GM23338 (cell line): ENCODE results near the gene MLF2. TPM values are rescaled to one million over a fixed set of nuclear protein-coding genes. Genes with fewer than 3 reads are reported as not detected.

ENCODE experiments used
- ATAC-seq: fragments of 200-7000 bp; cut with Tn5 transposase; 3 replicates; pipeline ENCODE4 v1.9.1; 2020
- DNase-seq: peaks from one replicate; pipeline ENCODE4 v3.0.0-alpha.2; 2015; ENCODE audit warnings: low spot score
- H2AFZ ChIP-seq: fragments of 200-600 bp; sonication (generic); 2 replicates; pipeline ENCODE4 v1.8.0; 2016; ENCODE audit warnings: antibody characterized with exemption, mild to moderate bottlenecking, moderate library complexity
- H3F3A ChIP-seq: fragments of 200-600 bp; sonication (generic); replicated peaks from 2 replicates; pipeline ENCODE4 v1.8.0; 2017; ENCODE audit warnings: antibody characterized with exemption, mixed run types, low read depth
- H3K27ac ChIP-seq: fragments of 200-600 bp; sonication (generic); 2 replicates; pipeline ENCODE4 v1.6.1; 2016; ENCODE audit warnings: low read depth
- H3K27me3 ChIP-seq: fragments of 200-600 bp; sonication (generic); 2 replicates; pipeline ENCODE4 v1.8.0; 2016; ENCODE audit warnings: mild to moderate bottlenecking, mixed run types, moderate library complexity; ENCODE audit not compliant: insufficient read depth
- H3K36me3 ChIP-seq: fragments of 200-600 bp; sonication (generic); 2 replicates; pipeline ENCODE4 v1.8.0; 2016; ENCODE audit warnings: mild to moderate bottlenecking; ENCODE audit not compliant: insufficient read depth
- H3K4me1 ChIP-seq: fragments of 200-600 bp; sonication (generic); 2 replicates; pipeline ENCODE4 v1.8.0; 2016; ENCODE audit warnings: mild to moderate bottlenecking, moderate library complexity; ENCODE audit not compliant: insufficient read depth
- H3K4me2 ChIP-seq: fragments of 200-600 bp; sonication (generic); 2 replicates; pipeline ENCODE4 v1.7.1; 2017; ENCODE audit warnings: mixed run types
- H3K4me3 ChIP-seq: fragments of 200-600 bp; sonication (generic); 2 replicates; pipeline ENCODE4 v1.6.1; 2016; ENCODE audit warnings: mixed run types
- H3K79me2 ChIP-seq: fragments of 200-600 bp; sonication (generic); replicated peaks from 2 replicates; pipeline ENCODE4 v1.8.0; 2017; ENCODE audit warnings: mild to moderate bottlenecking; ENCODE audit not compliant: insufficient read depth
- H3K9me2 ChIP-seq: fragments of 200-600 bp; sonication (generic); 2 replicates; pipeline ENCODE4 v1.8.0; 2017; ENCODE audit not compliant: insufficient read depth
- H4K20me1 ChIP-seq: fragments of 200-600 bp; sonication (generic); replicated peaks from 2 replicates; pipeline ENCODE4 v1.8.0; 2017; ENCODE audit warnings: mild to moderate bottlenecking; ENCODE audit not compliant: insufficient read depth
- H3K27ac Mint-ChIP-seq: 2 replicates; pipeline ENCODE4 v1.8.0; 2020; ENCODE audit warnings: inconsistent platforms, mild to moderate bottlenecking, moderate library complexity, mixed read lengths
- H3K27me3 Mint-ChIP-seq: 3 replicates; pipeline ENCODE4 v1.8.0; 2022; ENCODE audit warnings: low read depth, mild to moderate bottlenecking, moderate library complexity, mixed read lengths, inconsistent platforms; ENCODE audit not compliant: insufficient read depth, poor library complexity
- H3K36me3 Mint-ChIP-seq: 3 replicates; pipeline ENCODE4 v1.8.0; 2021; ENCODE audit warnings: low read depth, mild to moderate bottlenecking, inconsistent platforms, moderate library complexity, mixed read lengths
- H3K4me1 Mint-ChIP-seq: 3 replicates; pipeline ENCODE4 v1.8.0; 2020; ENCODE audit warnings: mild to moderate bottlenecking, inconsistent platforms, mixed read lengths
- H3K4me3 Mint-ChIP-seq: 3 replicates; pipeline ENCODE4 v1.8.0; 2021; ENCODE audit warnings: moderate library complexity, mild to moderate bottlenecking, inconsistent platforms, mixed read lengths
- H3K9me3 Mint-ChIP-seq: 3 replicates; pipeline ENCODE4 v1.8.0; 2020; ENCODE audit warnings: moderate library complexity, mild to moderate bottlenecking, inconsistent platforms, mixed read lengths
- CREB1 ChIP-seq: fragments of 250-450 bp; sonication (Bioruptor Pico); IDR thresholded peaks from 2 replicates; pipeline ENCODE4 v1.5.0; 2020; ENCODE audit warnings: low read depth, mild to moderate bottlenecking, moderate library complexity
- EZH2 ChIP-seq: fragments of 200-600 bp; sonication (generic); IDR thresholded peaks from one replicate; pipeline ENCODE4 v1.8.0; 2017; ENCODE audit warnings: antibody characterized with exemption, mild to moderate bottlenecking, low read depth; ENCODE audit not compliant: unreplicated experiment
- EZH2phosphoT487 ChIP-seq: fragments of 200-600 bp; sonication (generic); IDR thresholded peaks from one replicate; pipeline ENCODE4 v1.8.1; 2018; ENCODE audit warnings: antibody characterized with exemption; ENCODE audit not compliant: unreplicated experiment
- JUNB ChIP-seq: IDR thresholded peaks from one replicate; pipeline ENCODE4 v1.6.1; 2016; ENCODE audit warnings: antibody characterized with exemption; ENCODE audit not compliant: unreplicated experiment
- NANOG ChIP-seq: IDR thresholded peaks from 2 replicates; pipeline ENCODE4 v1.6.1; 2016; ENCODE audit warnings: antibody characterized with exemption, borderline replicate concordance
- POLR2AphosphoS5 ChIP-seq: IDR thresholded peaks from 2 replicates; pipeline ENCODE4 v1.6.1; 2016; ENCODE audit warnings: antibody characterized with exemption, low read depth
- STAT1 ChIP-seq: IDR thresholded peaks from one replicate; pipeline ENCODE4 v1.6.1; 2016; ENCODE audit warnings: antibody characterized with exemption; ENCODE audit not compliant: unreplicated experiment
- ZNF114 ChIP-seq: fragments of 250-450 bp; sonication (Bioruptor Pico); IDR thresholded peaks from 2 replicates; pipeline ENCODE4 v1.5.0; 2020; ENCODE audit warnings: mild to moderate bottlenecking, moderate library complexity
- ZNF331 ChIP-seq: fragments of 250-450 bp; sonication (Bioruptor Pico); IDR thresholded peaks from 2 replicates; pipeline ENCODE4 v1.5.0; 2020; ENCODE audit warnings: low read depth, mild to moderate bottlenecking, moderate library complexity
- ZNF462 ChIP-seq: fragments of 250-450 bp; sonication (Bioruptor Pico); IDR thresholded peaks from 2 replicates; pipeline ENCODE4 v1.5.0; 2020; ENCODE audit warnings: mild to moderate bottlenecking, moderate library complexity
- polyA plus RNA-seq: library from polyadenylated mRNA; unstranded; fragments of >200 nt; fragmentation: Nextera tagmentation; extraction: Ambion mirVana; gene quantifications from 2 replicates; pipeline ENCODE4 v1.2.1, GENCODE V29; 2016
- total RNA-seq: library from RNA; depleted of rRNA; stranded (reverse); fragments of >200 nt; shearing (Covaris generic); gene quantifications from 2 replicates; pipeline ENCODE4 v1.2.3, GENCODE V29; 2014
- TF ChIP-seq, protein P1 (sequence below): IDR thresholded peaks from 2 replicates; pipeline ENCODE4 v1.6.1; 2016; ENCODE audit warnings: antibody characterized with exemption
- TF ChIP-seq, protein P2 (sequence below), 2 experiments: fragments of 200-600 bp in 1 of 2; sonication (generic) in 1 of 2; conservative IDR thresholded peaks; 2 replicates each; pipeline versions ENCODE4 v1.5.1 to v1.6.1; 2016 to 2017; ENCODE audit warnings: antibody characterized with exemption in 2 of 2, low read depth in 2 of 2, mild to moderate bottlenecking in 2 of 2, moderate library complexity in 1 of 2
- TF ChIP-seq, protein P3 (sequence below): IDR thresholded peaks from one replicate; pipeline ENCODE4 v1.6.1; 2018; ENCODE audit warnings: antibody characterized with exemption; ENCODE audit not compliant: unreplicated experiment

Gene MLF2
- total and polyA plus RNA-seq, 2 experiments from 2014 or later = 280 to 289 TPM

- Mint-ChIP-seq H3K36me3 (peaks cover 18% of the 10 kb centered on the region), H3K9me3 (no peaks in the 10 kb centered on the region; the same call in 2 of the 3 replicates), H3K4me1 (peaks cover 61% of the 10 kb centered on the region), H3K27me3 (peaks cover 41% of the 10 kb centered on the region), H3K4me3 (no peak overlapping the region; the same call in 2 of the 3 replicates), H3K27ac (no peak overlapping the region)
- peaks cover 20% of the 10 kb centered on the region for H3K79me2 ChIP-seq
- H3K36me3 ChIP-seq = no peaks in the 10 kb centered on the region
- ATAC-seq (no peak), DNase-seq (no peak)
- H3K4me3 ChIP-seq = peak overlapping the region; percentile 98; the same call in 1 of the 2 replicates
- peaks cover 20% of the 10 kb centered on the region for H4K20me1 ChIP-seq
- TF ChIP-seq ZNF114 (CRISPR knock-in tag) (no peak), ZNF462 (CRISPR knock-in tag) (no peak), JUNB (no peak), CREB1 (CRISPR knock-in tag) (no peak), STAT1 (no peak), ZNF331 (CRISPR knock-in tag) (no peak), EZH2phosphoT487 (no peak), POLR2AphosphoS5 (no peak), NANOG (no peak), EZH2 (no peak)
- TF ChIP-seq, protein P1, sequence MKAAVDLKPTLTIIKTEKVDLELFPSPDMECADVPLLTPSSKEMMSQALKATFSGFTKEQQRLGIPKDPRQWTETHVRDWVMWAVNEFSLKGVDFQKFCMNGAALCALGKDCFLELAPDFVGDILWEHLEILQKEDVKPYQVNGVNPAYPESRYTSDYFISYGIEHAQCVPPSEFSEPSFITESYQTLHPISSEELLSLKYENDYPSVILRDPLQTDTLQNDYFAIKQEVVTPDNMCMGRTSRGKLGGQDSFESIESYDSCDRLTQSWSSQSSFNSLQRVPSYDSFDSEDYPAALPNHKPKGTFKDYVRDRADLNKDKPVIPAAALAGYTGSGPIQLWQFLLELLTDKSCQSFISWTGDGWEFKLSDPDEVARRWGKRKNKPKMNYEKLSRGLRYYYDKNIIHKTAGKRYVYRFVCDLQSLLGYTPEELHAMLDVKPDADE = no peak
- TF ChIP-seq, protein P2, sequence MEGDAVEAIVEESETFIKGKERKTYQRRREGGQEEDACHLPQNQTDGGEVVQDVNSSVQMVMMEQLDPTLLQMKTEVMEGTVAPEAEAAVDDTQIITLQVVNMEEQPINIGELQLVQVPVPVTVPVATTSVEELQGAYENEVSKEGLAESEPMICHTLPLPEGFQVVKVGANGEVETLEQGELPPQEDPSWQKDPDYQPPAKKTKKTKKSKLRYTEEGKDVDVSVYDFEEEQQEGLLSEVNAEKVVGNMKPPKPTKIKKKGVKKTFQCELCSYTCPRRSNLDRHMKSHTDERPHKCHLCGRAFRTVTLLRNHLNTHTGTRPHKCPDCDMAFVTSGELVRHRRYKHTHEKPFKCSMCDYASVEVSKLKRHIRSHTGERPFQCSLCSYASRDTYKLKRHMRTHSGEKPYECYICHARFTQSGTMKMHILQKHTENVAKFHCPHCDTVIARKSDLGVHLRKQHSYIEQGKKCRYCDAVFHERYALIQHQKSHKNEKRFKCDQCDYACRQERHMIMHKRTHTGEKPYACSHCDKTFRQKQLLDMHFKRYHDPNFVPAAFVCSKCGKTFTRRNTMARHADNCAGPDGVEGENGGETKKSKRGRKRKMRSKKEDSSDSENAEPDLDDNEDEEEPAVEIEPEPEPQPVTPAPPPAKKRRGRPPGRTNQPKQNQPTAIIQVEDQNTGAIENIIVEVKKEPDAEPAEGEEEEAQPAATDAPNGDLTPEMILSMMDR (conservative IDR thresholded peaks at IDR 0.05; ENCODE audit: low read depth in 2 of 2) = no peak
- TF ChIP-seq, protein P3, sequence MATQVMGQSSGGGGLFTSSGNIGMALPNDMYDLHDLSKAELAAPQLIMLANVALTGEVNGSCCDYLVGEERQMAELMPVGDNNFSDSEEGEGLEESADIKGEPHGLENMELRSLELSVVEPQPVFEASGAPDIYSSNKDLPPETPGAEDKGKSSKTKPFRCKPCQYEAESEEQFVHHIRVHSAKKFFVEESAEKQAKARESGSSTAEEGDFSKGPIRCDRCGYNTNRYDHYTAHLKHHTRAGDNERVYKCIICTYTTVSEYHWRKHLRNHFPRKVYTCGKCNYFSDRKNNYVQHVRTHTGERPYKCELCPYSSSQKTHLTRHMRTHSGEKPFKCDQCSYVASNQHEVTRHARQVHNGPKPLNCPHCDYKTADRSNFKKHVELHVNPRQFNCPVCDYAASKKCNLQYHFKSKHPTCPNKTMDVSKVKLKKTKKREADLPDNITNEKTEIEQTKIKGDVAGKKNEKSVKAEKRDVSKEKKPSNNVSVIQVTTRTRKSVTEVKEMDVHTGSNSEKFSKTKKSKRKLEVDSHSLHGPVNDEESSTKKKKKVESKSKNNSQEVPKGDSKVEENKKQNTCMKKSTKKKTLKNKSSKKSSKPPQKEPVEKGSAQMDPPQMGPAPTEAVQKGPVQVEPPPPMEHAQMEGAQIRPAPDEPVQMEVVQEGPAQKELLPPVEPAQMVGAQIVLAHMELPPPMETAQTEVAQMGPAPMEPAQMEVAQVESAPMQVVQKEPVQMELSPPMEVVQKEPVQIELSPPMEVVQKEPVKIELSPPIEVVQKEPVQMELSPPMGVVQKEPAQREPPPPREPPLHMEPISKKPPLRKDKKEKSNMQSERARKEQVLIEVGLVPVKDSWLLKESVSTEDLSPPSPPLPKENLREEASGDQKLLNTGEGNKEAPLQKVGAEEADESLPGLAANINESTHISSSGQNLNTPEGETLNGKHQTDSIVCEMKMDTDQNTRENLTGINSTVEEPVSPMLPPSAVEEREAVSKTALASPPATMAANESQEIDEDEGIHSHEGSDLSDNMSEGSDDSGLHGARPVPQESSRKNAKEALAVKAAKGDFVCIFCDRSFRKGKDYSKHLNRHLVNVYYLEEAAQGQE = no peak
- H3K4me2 ChIP-seq = peak overlapping the region; percentile 99
- peaks cover 50% of the 10 kb centered on the region for H3K4me1 ChIP-seq
- no peaks in the 10 kb centered on the region for H3K9me2 ChIP-seq
- peaks cover 45% of the 10 kb centered on the region for H3K27me3 ChIP-seq
- H3F3A ChIP-seq = peaks cover 49% of the 10 kb centered on the region
- no peak overlapping the region for H3K27ac ChIP-seq
- no peak overlapping the region for H2AFZ ChIP-seq
Observed at GRCh38 chr12:6769666-6770065, 16.7 kb upstream of the MLF2 start.
